Prostate gland (tissue), 2 donors: ENCODE data around the gene PHKA1. TPM values are rescaled to one million over a fixed set of nuclear protein-coding genes. Genes with fewer than 3 reads are reported as not detected.
"Not testable (repeated sequence)": the region's sequence is repeated elsewhere in the genome, so short reads cannot be mapped to it uniquely, and the experiment has no call there.

Experiments used
- DNase-seq: peaks from one replicate; pipeline ENCODE4 v3.0.0-alpha.2; 2019; ENCODE audit warnings: low spot score
- H3K27ac ChIP-seq, 2 donors: fragments of 200-600 bp; sonication (generic); 2 replicates each; pipeline ENCODE4 v1.5.1; 2017 to 2019
- H3K27me3 ChIP-seq: fragments of 200-600 bp; sonication (generic); replicated peaks from 2 replicates; pipeline ENCODE4 v1.5.1; 2019; ENCODE audit not compliant: insufficient read depth
- H3K36me3 ChIP-seq, 2 donors: fragments of 200-600 bp; sonication (generic); 1 replicate in 1 of 2; 2 replicates in 1 of 2; pipeline versions ENCODE4 v1.5.1 to v1.8.1; 2017 to 2019
- H3K4me1 ChIP-seq: fragments of 200-600 bp; sonication (generic); replicated peaks from 2 replicates; pipeline ENCODE4 v1.5.1; 2019
- H3K4me3 ChIP-seq, 2 donors: fragments of 200-600 bp; sonication (generic); 2 replicates each; pipeline ENCODE4 v1.5.1; 2017 to 2019
- H3K9me3 ChIP-seq: fragments of 200-600 bp; sonication (generic); 2 replicates; pipeline ENCODE4 v1.5.1; 2017
- POLR2A ChIP-seq: fragments of 450-650 bp; IDR thresholded peaks from one replicate; pipeline ENCODE4 v1.6.1; 2016; ENCODE audit warnings: antibody characterized with exemption, mild to moderate bottlenecking
- POLR2AphosphoS5 ChIP-seq: sonication (generic); formaldehyde crosslinking; IDR thresholded peaks from one replicate; pipeline ENCODE4 v1.6.1; 2017; ENCODE audit warnings: antibody characterized with exemption
- WGBS: methylation state at CpG from one replicate; pipeline ENCODE4 v1.1.5; 2018; 5-methylcytosine and 5-hydroxymethylcytosine counted together
- intact Hi-C: fragments of 100-400 bp; cut with DNase I; formaldehyde crosslinking; loops from one replicate; pipeline ENCODE4 v1.14.2; 2022
- total RNA-seq, 2 donors: library from RNA; depleted of rRNA; stranded (reverse); fragments of >200 nt; gene quantifications; one replicate each; pipeline ENCODE4 v1.1.0, GENCODE V29; 2016
- TF ChIP-seq, protein P1 (sequence below), 4 experiments: fragments of 200-600 bp in 2 of 4; fragments of 450-650 bp in 2 of 4; sonication (generic) in 2 of 4; IDR thresholded peaks; 1 replicate in 3 of 4; 2 replicates in 1 of 4; pipeline ENCODE4 v1.5.1; 2016 to 2019; ENCODE audit warnings: antibody characterized with exemption in 4 of 4, mild to moderate bottlenecking in 2 of 4, moderate library complexity in 2 of 4

PHKA1 gene
- 10 to 100 TPM; 12.4 TPM for total RNA-seq

DNA sequence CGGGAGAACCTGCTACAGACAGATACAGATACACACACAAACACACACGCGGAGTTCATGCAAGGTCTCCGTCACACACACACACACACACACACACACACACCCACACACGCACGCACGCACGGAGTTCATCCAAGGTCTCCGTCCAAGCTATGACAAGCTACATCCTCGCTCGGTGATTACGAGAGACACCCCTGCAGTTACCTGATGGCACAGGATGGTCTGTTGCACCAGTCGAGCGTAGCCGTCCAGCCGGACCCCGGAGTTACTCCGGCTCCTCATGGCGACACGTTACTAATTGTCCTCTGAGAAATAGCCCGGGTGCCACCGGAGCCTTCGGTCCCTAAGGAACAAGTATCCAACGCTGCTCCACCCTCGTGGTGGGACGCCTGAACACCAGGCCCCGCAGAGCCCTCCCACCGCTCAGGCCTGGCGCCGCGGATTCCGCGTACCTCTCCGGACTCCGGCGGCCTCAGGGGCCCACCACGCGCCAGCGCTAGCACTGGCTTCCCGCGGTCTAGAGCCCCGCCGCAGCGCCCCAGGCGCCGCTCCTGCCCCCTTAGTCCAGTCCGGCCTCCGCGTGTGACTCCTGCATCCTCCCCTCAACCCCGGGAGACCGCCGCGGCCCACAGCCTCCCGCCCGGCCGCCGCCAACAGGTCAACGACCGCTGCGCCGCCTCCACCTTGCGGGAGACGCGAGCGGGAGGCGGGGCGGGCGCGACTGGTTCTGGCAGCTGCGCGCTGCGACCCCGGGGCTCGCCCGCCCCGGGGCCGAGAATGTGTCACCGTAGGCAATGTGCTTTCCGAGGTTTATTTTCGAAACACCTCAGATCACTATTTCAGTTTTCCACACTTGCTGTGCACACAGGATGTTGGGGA lies at the start of gene PHKA1:
TSS of gene PHKA1 (minus strand) at position 708 of the 879 bp plus-strand sequence. CDS start at position 282, 426 bp downstream.
- H3K36me3 ChIP-seq, H3K9me3 ChIP-seq, intact Hi-C loops, H3K4me1 ChIP-seq, H3K27me3 ChIP-seq: not testable (repeated sequence)
- H3K4me3 ChIP-seq, result peak within 1 kb of the TSS; percentile 35 to 38
- peak; percentile 19 for DNase-seq
- 2% methylated on average over 16 of the region's 80 CpGs for WGBS
- peak within 1 kb of the TSS; percentile 81 to 83 for H3K27ac ChIP-seq

DNA sequence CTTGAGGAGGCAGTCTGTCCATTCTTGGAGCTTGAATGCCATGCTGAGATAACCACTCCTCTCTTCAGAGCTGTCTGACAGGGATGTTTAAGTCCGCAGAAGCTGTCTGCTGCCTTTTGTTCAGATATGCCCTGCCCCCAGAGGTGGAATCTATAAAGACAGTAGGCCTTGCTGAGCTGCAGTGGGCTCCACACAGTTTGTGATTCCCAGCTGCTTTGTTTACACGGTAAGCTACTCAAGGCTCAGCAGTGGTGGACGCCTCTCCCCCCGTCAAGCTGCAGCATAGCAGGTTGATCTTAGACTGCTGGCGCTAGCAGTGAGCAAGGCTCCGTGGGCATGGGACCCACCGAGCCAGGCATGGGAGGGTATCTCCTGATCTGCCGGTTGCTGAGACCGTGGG lies 46.3 kb upstream of the PHKA1 start:
- H3K36me3 ChIP-seq, H3K27ac ChIP-seq, H3K4me1 ChIP-seq, H3K27me3 ChIP-seq, H3K4me3 ChIP-seq, intact Hi-C loops, DNase-seq, H3K9me3 ChIP-seq: not testable (repeated sequence)
- no CpG with 5 or more reads among the region's 9 CpGs for WGBS

DNA sequence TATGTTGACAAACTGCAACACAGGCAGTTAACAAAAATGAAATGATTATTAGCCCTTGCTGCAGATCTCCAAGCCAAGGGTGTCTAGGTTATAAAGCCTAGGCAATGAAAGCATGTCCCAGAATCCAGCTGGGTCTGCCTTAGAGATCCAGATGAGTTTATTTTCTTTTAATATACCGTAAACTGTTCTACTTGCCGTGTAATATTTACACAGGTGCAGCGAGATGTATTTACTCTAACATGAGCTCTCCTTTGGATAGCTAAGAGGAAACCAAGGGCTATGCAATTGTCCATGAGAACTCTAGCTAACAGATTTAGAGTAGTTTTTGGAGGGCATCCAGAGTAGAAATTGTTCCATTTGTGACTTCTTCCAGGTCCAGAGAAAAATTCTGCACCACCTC lies 34.4 kb upstream of the PHKA1 start:
- intact Hi-C loops, H3K4me1 ChIP-seq, H3K9me3 ChIP-seq, H3K27me3 ChIP-seq, H3K27ac ChIP-seq, H3K4me3 ChIP-seq, H3K36me3 ChIP-seq, DNase-seq: not testable (repeated sequence)
- WGBS, result no CpG with 5 or more reads among the region's 3 CpGs

DNA sequence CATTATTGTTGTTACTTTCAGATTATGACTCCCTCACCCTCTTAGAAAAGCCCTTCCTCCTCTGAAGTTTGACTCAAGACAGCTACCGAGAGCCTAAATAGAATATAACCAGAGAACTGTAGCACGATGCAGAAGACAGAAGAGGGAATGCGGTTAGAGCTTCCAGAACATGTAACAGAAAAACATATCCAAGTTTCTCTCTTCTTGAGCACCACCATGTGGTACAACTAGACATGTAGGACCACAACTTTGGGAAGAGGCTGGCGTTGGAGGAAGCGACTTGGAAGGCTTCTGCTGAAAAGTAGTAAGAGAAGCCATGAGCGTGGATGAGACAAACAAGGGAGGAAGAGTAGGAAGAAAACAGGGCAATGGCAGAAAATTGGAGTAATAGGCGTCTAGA lies 31.4 kb upstream of the PHKA1 start:
- H3K9me3 ChIP-seq, H3K27ac ChIP-seq, H3K4me1 ChIP-seq, H3K4me3 ChIP-seq, DNase-seq, intact Hi-C loops, H3K27me3 ChIP-seq, H3K36me3 ChIP-seq: not testable (repeated sequence)
- no CpG with 5 or more reads among the region's 7 CpGs for WGBS

DNA sequence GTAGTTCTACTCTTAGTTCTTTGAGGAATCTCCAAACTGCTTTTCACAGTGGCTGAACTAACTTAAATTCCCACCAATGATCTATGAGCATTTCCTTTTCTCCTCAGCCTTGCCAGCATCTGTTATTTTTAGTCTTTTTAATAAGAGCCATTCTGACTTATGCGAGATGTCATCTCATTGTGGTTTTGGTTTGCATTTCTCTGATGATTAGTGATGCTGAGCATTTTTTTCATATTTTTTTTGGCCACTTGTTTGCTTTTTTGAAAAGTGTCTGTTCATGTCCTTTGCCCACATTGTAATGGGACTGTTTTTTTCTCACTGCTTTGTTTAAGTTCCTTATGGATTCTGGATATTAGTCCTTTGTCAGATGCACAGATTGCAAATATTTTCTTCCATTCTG lies 21.5 kb upstream of the PHKA1 start:
- TF ChIP-seq POLR2AphosphoS5 (no peak), POLR2A (no peak)
- TF ChIP-seq, protein P1, sequence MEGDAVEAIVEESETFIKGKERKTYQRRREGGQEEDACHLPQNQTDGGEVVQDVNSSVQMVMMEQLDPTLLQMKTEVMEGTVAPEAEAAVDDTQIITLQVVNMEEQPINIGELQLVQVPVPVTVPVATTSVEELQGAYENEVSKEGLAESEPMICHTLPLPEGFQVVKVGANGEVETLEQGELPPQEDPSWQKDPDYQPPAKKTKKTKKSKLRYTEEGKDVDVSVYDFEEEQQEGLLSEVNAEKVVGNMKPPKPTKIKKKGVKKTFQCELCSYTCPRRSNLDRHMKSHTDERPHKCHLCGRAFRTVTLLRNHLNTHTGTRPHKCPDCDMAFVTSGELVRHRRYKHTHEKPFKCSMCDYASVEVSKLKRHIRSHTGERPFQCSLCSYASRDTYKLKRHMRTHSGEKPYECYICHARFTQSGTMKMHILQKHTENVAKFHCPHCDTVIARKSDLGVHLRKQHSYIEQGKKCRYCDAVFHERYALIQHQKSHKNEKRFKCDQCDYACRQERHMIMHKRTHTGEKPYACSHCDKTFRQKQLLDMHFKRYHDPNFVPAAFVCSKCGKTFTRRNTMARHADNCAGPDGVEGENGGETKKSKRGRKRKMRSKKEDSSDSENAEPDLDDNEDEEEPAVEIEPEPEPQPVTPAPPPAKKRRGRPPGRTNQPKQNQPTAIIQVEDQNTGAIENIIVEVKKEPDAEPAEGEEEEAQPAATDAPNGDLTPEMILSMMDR (IDR thresholded peaks at IDR 0.05), result no peak
- no peak for DNase-seq
- Histone ChIP-seq H3K36me3 (no peaks in the 10 kb centered on the region), H3K4me3 (no peak overlapping the region), H3K27me3 (no peaks in the 10 kb centered on the region), H3K9me3 (no peaks in the 10 kb centered on the region), H3K27ac (no peak overlapping the region), H3K4me1 (no peaks in the 10 kb centered on the region)
- 85% methylated on average over 1 of the region's 1 CpG for WGBS
- intact Hi-C loops, result no loop called here

DNA sequence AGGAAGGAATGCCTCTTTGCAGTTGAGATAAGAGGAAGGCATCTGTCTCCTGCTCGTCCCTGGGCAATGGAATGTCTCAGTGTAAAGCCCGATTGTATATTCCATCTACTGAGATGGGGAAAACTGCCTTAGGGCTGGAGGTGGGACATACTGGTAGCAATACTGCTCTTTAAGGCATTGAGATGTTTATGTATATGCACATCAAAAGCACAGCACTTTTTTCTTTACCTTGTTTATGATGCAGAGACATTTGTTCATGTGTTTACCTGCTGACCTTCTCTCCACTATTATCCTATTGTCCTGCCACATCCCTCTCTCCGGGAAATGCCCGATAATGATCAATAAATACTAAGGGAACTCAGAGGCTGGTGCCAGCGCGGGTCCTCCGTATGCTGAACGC lies 19.5 kb upstream of the PHKA1 start:
- H3K4me1 ChIP-seq, H3K27ac ChIP-seq, H3K27me3 ChIP-seq, DNase-seq, H3K36me3 ChIP-seq, H3K4me3 ChIP-seq, intact Hi-C loops, H3K9me3 ChIP-seq: not testable (repeated sequence)
- WGBS, result 20% methylated on average over 8 of the region's 8 CpGs

DNA sequence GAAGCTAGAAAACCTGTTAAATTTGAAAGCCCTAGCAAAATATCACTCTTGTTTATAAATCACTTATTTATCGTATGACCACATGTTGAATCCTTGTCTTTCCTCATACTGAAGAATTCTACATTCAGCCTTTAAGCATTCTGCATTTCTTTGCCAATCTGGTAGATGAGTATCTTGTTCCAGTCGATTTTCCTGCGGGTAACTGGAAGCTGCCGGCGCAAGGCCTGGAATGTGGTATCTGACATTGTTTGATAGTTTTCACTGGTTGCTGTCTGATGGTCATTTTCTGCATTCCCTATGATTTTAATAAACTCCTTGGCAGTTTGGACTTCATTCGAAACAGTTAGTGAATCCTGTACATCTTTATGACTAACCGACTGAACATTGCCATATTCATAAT lies 13.7 kb upstream of the PHKA1 start:
- intact Hi-C loops, result no loop called here
- H3K4me1 ChIP-seq, result no peaks in the 10 kb centered on the region
- 77% methylated on average over 7 of the region's 7 CpGs for WGBS
- TF ChIP-seq POLR2A (no peak), POLR2AphosphoS5 (no peak)
- TF ChIP-seq, protein P1 (IDR thresholded peaks at IDR 0.05), result no peak
- no peak overlapping the region for H3K27ac ChIP-seq
- H3K9me3 ChIP-seq, result no peaks in the 10 kb centered on the region
- H3K36me3 ChIP-seq, result no peaks in the 10 kb centered on the region
- H3K4me3 ChIP-seq, result no peak overlapping the region
- DNase-seq, result no peak
- H3K27me3 ChIP-seq, result no peaks in the 10 kb centered on the region
